GM12878 (cell line): Measurements from ENCODE around the gene PHF3. TPM values are rescaled to one million over a fixed set of nuclear protein-coding genes. Genes with fewer than 3 reads are reported as not detected.

Experiments
- ATAC-seq: fragments of 200-7000 bp; cut with Tn5 transposase; 3 replicates; pipeline ENCODE4 v1.9.1; 2020; ENCODE audit warnings: mild to moderate bottlenecking, moderate library complexity
- BruUV-seq: library from RNA; stranded (reverse); fragments of 400-500 nt; replicated peaks from 2 replicates; lab custom pipeline; 2021; lab: Mats Ljungman, UMichigan
- CTCF ChIA-PET: fragments of 300-600 bp; sonication (Branson Sonifier 250); formaldehyde crosslinking; extraction: SDS; loops from one replicate; lab custom pipeline; 2021; ENCODE audit warnings: inconsistent platforms; lab: Yijun Ruan, JAX
- POLR2A ChIA-PET: fragments of 350-600 bp; formaldehyde crosslinking; extraction: SDS; loops from one replicate; lab custom pipeline; 2021; ENCODE audit warnings: inconsistent platforms; lab: Charles Lee
- RAD21 ChIA-PET: fragments of 300-600 bp; sonication (Branson Sonifier 250); formaldehyde crosslinking; loops from one replicate; lab custom pipeline; 2023; ENCODE audit warnings: antibody characterized with exemption; ENCODE audit not compliant: unreplicated experiment; lab: Charles Lee
- SMC1A ChIA-PET: fragments of 300-600 bp; sonication (Branson Sonifier 250); formaldehyde crosslinking; loops from one replicate; lab custom pipeline; 2023; ENCODE audit not compliant: unreplicated experiment, uncharacterized antibody; lab: Charles Lee
- DNase-seq: peaks from one replicate; pipeline ENCODE4 v3.0.0-alpha.2; 2011; ENCODE audit warnings: low read depth, low spot score
- FAIRE-seq: peaks from 3 replicates; lab custom pipeline; 2011; peaks lifted over from hg19 to GRCh38; lab: Jason Lieb, UNC
- H2AFZ ChIP-seq: 2 replicates; pipeline ENCODE4 v1.6.0; 2011; ENCODE audit warnings: low read depth, low read length, control low read depth; ENCODE audit not compliant: control insufficient read depth
- H3K27ac ChIP-seq: 2 replicates; pipeline ENCODE4 v1.5.1; 2011; ENCODE audit warnings: control low read depth; ENCODE audit not compliant: control insufficient read depth, insufficient read depth
- H3K27me3 ChIP-seq, 2 experiments: replicated peaks in 1 of 2; 2 replicates each; pipeline versions ENCODE4 v1.6.0 to v1.6.1; 2011; ENCODE audit warnings: low read length in 1 of 2; ENCODE audit not compliant: control insufficient read depth in 2 of 2, insufficient read depth in 2 of 2
- H3K36me3 ChIP-seq, 2 experiments: 2 replicates each; pipeline ENCODE4 v1.5.1; 2011; ENCODE audit warnings: low read length in 1 of 2; ENCODE audit not compliant: control insufficient read depth in 2 of 2, insufficient read depth in 2 of 2
- H3K4me1 ChIP-seq: 2 replicates; pipeline ENCODE4 v1.6.1; 2011; ENCODE audit warnings: mild to moderate bottlenecking, low read length, moderate library complexity, mixed read lengths; ENCODE audit not compliant: control insufficient read depth, insufficient read depth
- H3K4me2 ChIP-seq: 2 replicates; pipeline ENCODE4 v1.6.0; 2011; ENCODE audit warnings: control low read depth; ENCODE audit not compliant: control insufficient read depth, insufficient read depth
- H3K4me3 ChIP-seq: fragments of 200-600 bp; sonication (generic); 2 replicates; pipeline ENCODE4 v1.5.1; 2016
- H3K79me2 ChIP-seq: 2 replicates; pipeline ENCODE4 v1.6.0; 2011; ENCODE audit warnings: low read length; ENCODE audit not compliant: control insufficient read depth, insufficient read depth
- H3K9ac ChIP-seq: 2 replicates; pipeline ENCODE4 v1.8.0; 2011; ENCODE audit warnings: low read length, control low read depth, mixed read lengths; ENCODE audit not compliant: control insufficient read depth, insufficient read depth
- H3K9me3 ChIP-seq: replicated peaks from 3 replicates; pipeline ENCODE4 v1.5.1; 2011; ENCODE audit warnings: mild to moderate bottlenecking, low read length; ENCODE audit not compliant: control insufficient read depth, insufficient read depth
- H4K20me1 ChIP-seq: 2 replicates; pipeline ENCODE4 v1.6.0; 2011; ENCODE audit not compliant: control insufficient read depth, insufficient read depth
- BHLHE40 ChIP-seq, 2 experiments: fragments of 450-650 bp in 1 of 2; IDR thresholded peaks; 2 replicates each; pipeline ENCODE4 v1.6.1; 2011 to 2017; ENCODE audit warnings: low read depth in 2 of 2, borderline replicate concordance in 1 of 2, improper control_type of control experiment in 1 of 2, low read length in 1 of 2, mild to moderate bottlenecking in 1 of 2
- BRCA1 ChIP-seq: IDR thresholded peaks from 2 replicates; pipeline ENCODE4 v1.6.1; 2011; ENCODE audit warnings: low read depth, low read length, improper control_type of control experiment
- CBFB ChIP-seq: IDR thresholded peaks from 2 replicates; pipeline ENCODE4 v1.6.1; 2016; ENCODE audit warnings: antibody characterized with exemption, low read depth
- CHD1 ChIP-seq: IDR thresholded peaks from 2 replicates; pipeline ENCODE4 v1.6.1; 2012; ENCODE audit warnings: low read depth, low read length, improper control_type of control experiment
- ESRRA ChIP-seq: IDR thresholded peaks from 2 replicates; pipeline ENCODE4 v1.6.1; 2012; ENCODE audit warnings: mild to moderate bottlenecking, low read length, improper control_type of control experiment
- SMAD1 ChIP-seq: fragments of 450-650 bp; IDR thresholded peaks from 2 replicates; pipeline ENCODE4 v1.6.1; 2018; ENCODE audit warnings: mild to moderate bottlenecking, low read depth; ENCODE audit not compliant: partially characterized antibody
- SMAD5 ChIP-seq: IDR thresholded peaks from 2 replicates; pipeline ENCODE4 v1.6.1; 2016; ENCODE audit warnings: antibody characterized with exemption, low read depth
- SP1 ChIP-seq: IDR thresholded peaks from one replicate; pipeline ENCODE4 v1.6.1; 2011; ENCODE audit warnings: low read depth, low read length
- SREBF2 ChIP-seq: IDR thresholded peaks from 2 replicates; pipeline ENCODE4 v1.6.1; 2012; ENCODE audit warnings: mild to moderate bottlenecking, low read length
- WRNIP1 ChIP-seq: IDR thresholded peaks from 2 replicates; pipeline ENCODE4 v1.6.1; 2011; ENCODE audit warnings: low read depth, low read length, improper control_type of control experiment, borderline replicate concordance
- ZSCAN29 ChIP-seq: fragments of 450-650 bp; IDR thresholded peaks from 2 replicates; pipeline ENCODE4 v1.6.1; 2017; ENCODE audit warnings: mild to moderate bottlenecking, moderate library complexity
- WGBS: methylation state at CpG from one replicate; pipeline ENCODE4 v1.1.6; 2016; ENCODE audit warnings: low lambda C conversion rate; ENCODE audit not compliant: insufficient replicate concordance, insufficient coverage; ENCODE audit errors: missing lambda C conversion rate; 5-methylcytosine and 5-hydroxymethylcytosine counted together
- in situ Hi-C: fragments of 300-500 bp; cut with MboI; formaldehyde crosslinking; loops from 9 replicates; pipeline ENCODE4 v1.14.3; 2018; ENCODE audit warnings: mixed read lengths
- intact Hi-C: fragments of 100-400 bp; cut with micrococcal nuclease; formaldehyde crosslinking; loops from one replicate; pipeline ENCODE4 v1.14.2; 2022; ENCODE audit not compliant: unreplicated experiment
- polyA plus RNA-seq, 11 experiments: library from polyadenylated mRNA; depleted of rRNA in 4 of 11; unstranded in 6 of 11; stranded (reverse) in 5 of 11; fragments of >200 nt; fragmentation: Nextera tagmentation in 4 of 11; fragmentation: Illumina TruSeq in 1 of 11; extraction: Ambion mirVana in 4 of 11; extraction: Trizol in 1 of 11; gene quantifications; 1 replicate in 1 of 11; 2 replicates in 10 of 11; pipeline versions ENCODE4 v1.2.1 to v1.2.3, GENCODE V29; 2011 to 2016; ENCODE audit warnings: inconsistent platforms in 2 of 11, missing spikeins in 2 of 11, low read depth in 1 of 11
- total RNA-seq, 4 experiments: library from RNA; depleted of rRNA in 3 of 4; stranded (reverse); fragments of >200 nt in 3 of 4; fragmentation: Illumina TruSeq in 1 of 4; extraction: Trizol in 1 of 4; gene quantifications; 2 replicates each; pipeline versions ENCODE4 v1.2.1 to v1.2.3, GENCODE V29; 2013 to 2021
- TF ChIP-seq, protein P1 (sequence below): fragments of 450-650 bp; IDR thresholded peaks from 2 replicates; pipeline ENCODE4 v1.6.1; 2018; ENCODE audit warnings: borderline replicate concordance, mild to moderate bottlenecking; ENCODE audit not compliant: partially characterized antibody
- TF ChIP-seq, protein P2 (sequence below): IDR thresholded peaks from 2 replicates; pipeline ENCODE4 v1.6.1; 2012; ENCODE audit warnings: low read depth, low read length, improper control_type of control experiment
- TF ChIP-seq, protein P3 (sequence below): IDR thresholded peaks from 2 replicates; pipeline ENCODE4 v1.6.1; 2011; ENCODE audit warnings: low read depth, low read length, improper control_type of control experiment, borderline replicate concordance
- TF ChIP-seq, protein P4 (sequence below): IDR thresholded peaks from 2 replicates; pipeline ENCODE4 v1.6.1; 2012; ENCODE audit warnings: low read length, inconsistent platforms
- TF ChIP-seq, protein P5 (sequence below): fragments of 450-650 bp; IDR thresholded peaks from 2 replicates; pipeline ENCODE4 v1.6.1; 2014; ENCODE audit warnings: mild to moderate bottlenecking
- TF ChIP-seq, protein P6 (sequence below): IDR thresholded peaks from 2 replicates; pipeline ENCODE4 v1.6.1; 2011; ENCODE audit warnings: borderline replicate concordance, low read depth, mild to moderate bottlenecking, moderate library complexity, low read length; ENCODE audit not compliant: insufficient read depth, poor library complexity, severe bottlenecking

Gene PHF3
- total and polyA plus RNA-seq, 10 of the 15 experiments (the other 5 are each of a cell fraction or from before 2014, with no cell fraction given) = 8.3 to 61.5 (median 26.6) TPM

DNA sequence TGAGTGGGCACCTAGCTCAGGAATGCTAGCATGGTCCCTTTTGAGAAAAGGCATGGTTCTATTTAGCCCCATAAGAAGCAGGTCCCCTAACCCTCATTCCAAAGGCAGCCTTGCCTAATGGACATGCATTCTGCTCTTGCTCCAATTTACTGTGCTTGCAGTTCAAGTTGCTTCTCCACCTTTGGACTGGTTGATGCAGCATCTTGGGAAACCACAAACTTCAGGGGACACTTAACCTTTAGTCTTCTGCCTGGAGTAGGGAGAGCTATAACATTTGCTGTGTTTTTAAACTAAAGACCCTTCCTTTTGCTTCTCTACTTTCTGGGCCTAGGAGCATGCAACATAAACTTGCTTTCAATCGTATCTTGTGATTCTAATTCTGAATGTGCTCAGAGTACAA, 5.1 kb upstream of the PHF3 start:
- no peak overlapping the region for H3K4me3 ChIP-seq
- FAIRE-seq = no peak
- SMC1A ChIA-PET = no interaction called here
- no peaks in the 10 kb centered on the region for H3K27me3 ChIP-seq
- RAD21 ChIA-PET = interaction anchor here (1.4 kb wide), 1 partner anchor 55 kb away, joined by 3 read pairs; no protein-coding TSS in a partner anchor
- no peak overlapping the region for H3K27ac ChIP-seq
- H4K20me1 ChIP-seq = no peaks in the 10 kb centered on the region
- no peak overlapping the region for H2AFZ ChIP-seq
- intact Hi-C loops (no loop called here), in situ Hi-C loops (no loop called here)
- no peak overlapping the region for H3K4me2 ChIP-seq
- H3K9ac ChIP-seq = no peak overlapping the region
- no peaks in the 10 kb centered on the region for H3K79me2 ChIP-seq
- H3K36me3 ChIP-seq = no peaks in the 10 kb centered on the region
- CTCF ChIA-PET = interaction anchor here (1.5 kb wide), 1 partner anchor 277 kb away, joined by 4 read pairs; no protein-coding TSS in a partner anchor
- BruUV-seq = no TSS peak
- POLR2A ChIA-PET = no interaction called here
- 45% methylated on average over 1 of the region's 1 CpG for WGBS
- ATAC-seq = no peak
- no peaks in the 10 kb centered on the region for H3K4me1 ChIP-seq
- no peaks in the 10 kb centered on the region for H3K9me3 ChIP-seq
- DNase-seq = no peak
- TF ChIP-seq CBFB (no peak), CHD1 (no peak), BRCA1 (no peak), BHLHE40 (IDR thresholded peaks at IDR 0.05; ENCODE audit: borderline replicate concordance in 1 of 2, low read depth in 2 of 2, low read length in 1 of 2) (no peak), ESRRA (no peak), SMAD5 (no peak), ZSCAN29 (no peak), SMAD1 (no peak), WRNIP1 (no peak), SREBF2 (no peak), SP1 (no peak)
- TF ChIP-seq, protein P1, sequence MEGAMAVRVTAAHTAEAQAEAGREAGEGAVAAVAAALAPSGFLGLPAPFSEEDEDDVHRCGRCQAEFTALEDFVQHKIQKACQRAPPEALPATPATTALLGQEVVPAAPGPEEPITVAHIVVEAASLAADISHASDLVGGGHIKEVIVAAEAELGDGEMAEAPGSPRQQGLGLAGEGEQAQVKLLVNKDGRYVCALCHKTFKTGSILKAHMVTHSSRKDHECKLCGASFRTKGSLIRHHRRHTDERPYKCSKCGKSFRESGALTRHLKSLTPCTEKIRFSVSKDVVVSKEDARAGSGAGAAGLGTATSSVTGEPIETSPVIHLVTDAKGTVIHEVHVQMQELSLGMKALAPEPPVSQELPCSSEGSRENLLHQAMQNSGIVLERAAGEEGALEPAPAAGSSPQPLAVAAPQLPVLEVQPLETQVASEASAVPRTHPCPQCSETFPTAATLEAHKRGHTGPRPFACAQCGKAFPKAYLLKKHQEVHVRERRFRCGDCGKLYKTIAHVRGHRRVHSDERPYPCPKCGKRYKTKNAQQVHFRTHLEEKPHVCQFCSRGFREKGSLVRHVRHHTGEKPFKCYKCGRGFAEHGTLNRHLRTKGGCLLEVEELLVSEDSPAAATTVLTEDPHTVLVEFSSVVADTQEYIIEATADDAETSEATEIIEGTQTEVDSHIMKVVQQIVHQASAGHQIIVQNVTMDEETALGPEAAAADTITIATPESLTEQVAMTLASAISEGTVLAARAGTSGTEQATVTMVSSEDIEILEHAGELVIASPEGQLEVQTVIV = no peak
- TF ChIP-seq, protein P2, sequence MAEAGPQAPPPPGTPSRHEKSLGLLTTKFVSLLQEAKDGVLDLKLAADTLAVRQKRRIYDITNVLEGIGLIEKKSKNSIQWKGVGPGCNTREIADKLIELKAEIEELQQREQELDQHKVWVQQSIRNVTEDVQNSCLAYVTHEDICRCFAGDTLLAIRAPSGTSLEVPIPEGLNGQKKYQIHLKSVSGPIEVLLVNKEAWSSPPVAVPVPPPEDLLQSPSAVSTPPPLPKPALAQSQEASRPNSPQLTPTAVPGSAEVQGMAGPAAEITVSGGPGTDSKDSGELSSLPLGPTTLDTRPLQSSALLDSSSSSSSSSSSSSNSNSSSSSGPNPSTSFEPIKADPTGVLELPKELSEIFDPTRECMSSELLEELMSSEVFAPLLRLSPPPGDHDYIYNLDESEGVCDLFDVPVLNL = no peak
- TF ChIP-seq, protein P3, sequence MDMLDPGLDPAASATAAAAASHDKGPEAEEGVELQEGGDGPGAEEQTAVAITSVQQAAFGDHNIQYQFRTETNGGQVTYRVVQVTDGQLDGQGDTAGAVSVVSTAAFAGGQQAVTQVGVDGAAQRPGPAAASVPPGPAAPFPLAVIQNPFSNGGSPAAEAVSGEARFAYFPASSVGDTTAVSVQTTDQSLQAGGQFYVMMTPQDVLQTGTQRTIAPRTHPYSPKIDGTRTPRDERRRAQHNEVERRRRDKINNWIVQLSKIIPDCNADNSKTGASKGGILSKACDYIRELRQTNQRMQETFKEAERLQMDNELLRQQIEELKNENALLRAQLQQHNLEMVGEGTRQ = no peak
- TF ChIP-seq, protein P4, sequence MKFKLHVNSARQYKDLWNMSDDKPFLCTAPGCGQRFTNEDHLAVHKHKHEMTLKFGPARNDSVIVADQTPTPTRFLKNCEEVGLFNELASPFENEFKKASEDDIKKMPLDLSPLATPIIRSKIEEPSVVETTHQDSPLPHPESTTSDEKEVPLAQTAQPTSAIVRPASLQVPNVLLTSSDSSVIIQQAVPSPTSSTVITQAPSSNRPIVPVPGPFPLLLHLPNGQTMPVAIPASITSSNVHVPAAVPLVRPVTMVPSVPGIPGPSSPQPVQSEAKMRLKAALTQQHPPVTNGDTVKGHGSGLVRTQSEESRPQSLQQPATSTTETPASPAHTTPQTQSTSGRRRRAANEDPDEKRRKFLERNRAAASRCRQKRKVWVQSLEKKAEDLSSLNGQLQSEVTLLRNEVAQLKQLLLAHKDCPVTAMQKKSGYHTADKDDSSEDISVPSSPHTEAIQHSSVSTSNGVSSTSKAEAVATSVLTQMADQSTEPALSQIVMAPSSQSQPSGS = no peak
- TF ChIP-seq, protein P5, sequence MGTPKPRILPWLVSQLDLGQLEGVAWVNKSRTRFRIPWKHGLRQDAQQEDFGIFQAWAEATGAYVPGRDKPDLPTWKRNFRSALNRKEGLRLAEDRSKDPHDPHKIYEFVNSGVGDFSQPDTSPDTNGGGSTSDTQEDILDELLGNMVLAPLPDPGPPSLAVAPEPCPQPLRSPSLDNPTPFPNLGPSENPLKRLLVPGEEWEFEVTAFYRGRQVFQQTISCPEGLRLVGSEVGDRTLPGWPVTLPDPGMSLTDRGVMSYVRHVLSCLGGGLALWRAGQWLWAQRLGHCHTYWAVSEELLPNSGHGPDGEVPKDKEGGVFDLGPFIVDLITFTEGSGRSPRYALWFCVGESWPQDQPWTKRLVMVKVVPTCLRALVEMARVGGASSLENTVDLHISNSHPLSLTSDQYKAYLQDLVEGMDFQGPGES = no peak
- TF ChIP-seq, protein P6, sequence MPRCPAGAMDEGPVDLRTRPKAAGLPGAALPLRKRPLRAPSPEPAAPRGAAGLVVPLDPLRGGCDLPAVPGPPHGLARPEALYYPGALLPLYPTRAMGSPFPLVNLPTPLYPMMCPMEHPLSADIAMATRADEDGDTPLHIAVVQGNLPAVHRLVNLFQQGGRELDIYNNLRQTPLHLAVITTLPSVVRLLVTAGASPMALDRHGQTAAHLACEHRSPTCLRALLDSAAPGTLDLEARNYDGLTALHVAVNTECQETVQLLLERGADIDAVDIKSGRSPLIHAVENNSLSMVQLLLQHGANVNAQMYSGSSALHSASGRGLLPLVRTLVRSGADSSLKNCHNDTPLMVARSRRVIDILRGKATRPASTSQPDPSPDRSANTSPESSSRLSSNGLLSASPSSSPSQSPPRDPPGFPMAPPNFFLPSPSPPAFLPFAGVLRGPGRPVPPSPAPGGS = no peak
